ENCODE measurements around the gene TTC34. TPM values are rescaled to one million over a fixed set of nuclear protein-coding genes. Genes with fewer than 3 reads are reported as not detected.

Gene TTC34
- total RNA-seq, 1 experiment from 2014 or later, result 1.3 TPM

- no TSS peak for BruUV-seq (replicated peaks)
- DNase-seq (ENCODE audit: low read depth, low spot score) (peak; percentile 94), ATAC-seq (peak; percentile 86)
- ChIA-PET CTCF (interaction anchor here (1.4 kb wide), 1 partner anchor 40 kb away, joined by 4 read pairs; no protein-coding TSS in a partner anchor), RAD21 (ENCODE audit: low non-redundant PET in 1 of 2, low total read pairs in 2 of 2, uncharacterized antibody in 2 of 2, unreplicated experiment in 2 of 2) (interaction anchor here (0.5 to 1.1 kb wide), 6 partner anchors 23 to 392 kb away, joined by 3 to 9 read pairs (median 4); partner anchors contain the start of gene FAAP20 (in 1 of the 2)), POLR2A (interaction anchor here (1.3 to 1.7 kb wide), 2 partner anchors 28 to 174 kb away, joined by 4 read pairs; partner anchors contain the start of gene PEX10)
- H3K9ac ChIP-seq (ENCODE audit: low read length), result peak within 1 kb of the TSS; percentile 86
- peak within 1 kb of the TSS; percentile 75 to 90 for H3K4me3 ChIP-seq (replicated peaks in 1 of 2; ENCODE audit: low read depth in 1 of 2, low read length in 2 of 2)
- no peaks in the 10 kb centered on the region for H3K9me3 ChIP-seq (ENCODE audit: control insufficient read depth in 1 of 2, insufficient read depth in 1 of 2, low read depth in 1 of 2, low read length in 2 of 2)
- peak within 1 kb of the TSS; percentile 96 for H3K4me2 ChIP-seq (ENCODE audit: low read length)
- H3K79me2 ChIP-seq (ENCODE audit: insufficient read depth, low read length), result no peaks in the 10 kb centered on the region; the same call in 1 of the 2 replicates
- no peaks in the 10 kb centered on the region for H4K20me1 ChIP-seq (ENCODE audit: insufficient read depth)
- intact Hi-C loops (cut with micrococcal nuclease), result loop anchor here (1.0 to 10.0 kb wide), 3 partner anchors 24 to 1018 kb away; no protein-coding TSS in a partner anchor
- no peaks in the 10 kb centered on the region for H3K9me2 ChIP-seq (ENCODE audit: insufficient read depth)
- H3K36me3 ChIP-seq (ENCODE audit: control insufficient read depth in 1 of 2, insufficient read depth in 2 of 2, low read length in 2 of 2), result no peaks in the 10 kb centered on the region
- H3K27me3 ChIP-seq (ENCODE audit: insufficient read depth, low read length), result no peaks in the 10 kb centered on the region
- H3K4me1 ChIP-seq (ENCODE audit: control insufficient read depth in 1 of 2, insufficient read depth in 2 of 2, low read length in 2 of 2), result peaks cover 4 to 31% of the 10 kb centered on the region in 2 experiments; a peak in 3 of 4 replicates
- no peak within 1 kb of the TSS for H2AFZ ChIP-seq (ENCODE audit: low read depth, low read length, poor library complexity, severe bottlenecking)
- H3K27ac ChIP-seq (ENCODE audit: low read depth, low read length), result peak within 1 kb of the TSS; percentile 81
- TF ChIP-seq EZH2phosphoT487 (IDR thresholded peaks at IDR 0.05; ENCODE audit: borderline replicate concordance) (no peak), CTCF (IDR thresholded peaks at IDR 0.05 in 2 of 3, conservative IDR thresholded peaks at IDR 0.05 in 1 of 3; ENCODE audit: borderline replicate concordance in 1 of 3, insufficient read depth in 1 of 3, low read depth in 2 of 3, low read length in 2 of 3) (no peak), SRF (IDR thresholded peaks at IDR 0.05; ENCODE audit: low read depth) (no peak), JUND (IDR thresholded peaks at IDR 0.05) (no peak), FOSL1 (IDR thresholded peaks at IDR 0.05; ENCODE audit: low read depth) (no peak), EZH2 (IDR thresholded peaks at IDR 0.05) (no peak), EGR1 (IDR thresholded peaks at IDR 0.05; ENCODE audit: low read depth) (no peak), ZBTB33 (IDR thresholded peaks at IDR 0.05; ENCODE audit: extremely low read depth, insufficient replicate concordance, low read length) (no peak), SIN3A (IDR thresholded peaks at IDR 0.05; ENCODE audit: low read depth) (no peak), POLR2A (IDR thresholded peaks at IDR 0.05; ENCODE audit: borderline replicate concordance, extremely low read depth, insufficient read depth, insufficient read length) (peak; percentile 27), CEBPB (IDR thresholded peaks at IDR 0.05; ENCODE audit: low read depth) (no peak), SP1 (IDR thresholded peaks at IDR 0.05; ENCODE audit: low read depth) (no peak), TCF7L2 (IDR thresholded peaks at IDR 0.05; ENCODE audit: borderline replicate concordance, extremely low read depth, insufficient read depth, insufficient read length) (no peak), ZNF274 (IDR thresholded peaks at IDR 0.05; ENCODE audit: low read depth, low read length) (no peak), REST (IDR thresholded peaks at IDR 0.05; ENCODE audit: low read depth) (no peak), ATF3 (IDR thresholded peaks at IDR 0.05) (no peak), ELF1 (IDR thresholded peaks at IDR 0.05; ENCODE audit: borderline replicate concordance, low read depth) (no peak), RAD21 (IDR thresholded peaks at IDR 0.05; ENCODE audit: low read depth) (no peak)
These were observed 215.1 kb downstream of the TTC34 start, which contains the start of gene PRXL2B for GRCh38 chr1:2586154-2587070. TSS of gene PRXL2B (plus strand) at chr1:2586777. CDS start at chr1:2586886, 109 bp downstream.
